GM21723 (cell line): ENCODE data around the gene GAS6.
"Not testable (repeated sequence)": the region's sequence is repeated elsewhere in the genome, so short reads cannot be mapped to it uniquely, and the experiment has no call there.

ENCODE experiments used
- ATAC-seq: cut with Tn5 transposase; IDR thresholded peaks from one replicate; pipeline ENCODE4 v1.9.1; 2021; ENCODE audit warnings: mild to moderate bottlenecking, moderate library complexity; ENCODE audit not compliant: unreplicated experiment

Gene GAS6

GRCh38 chr13:113839536-113840204, 24.2 kb downstream of the GAS6 start:
- no peak for ATAC-seq

GRCh38 chr13:113838711-113839201, 25.1 kb downstream of the GAS6 start:
- ATAC-seq: no peak

- no peak for ATAC-seq
Measured at GRCh38 chr13:113837560-113838355, 26.1 kb downstream of the GAS6 start.

- no peak for ATAC-seq
Measured at GRCh38 chr13:113836768-113837559, 26.9 kb downstream of the GAS6 start.

- ATAC-seq: no peak
Measured at GRCh38 chr13:113835461-113836270, 28.2 kb downstream of the GAS6 start.

- no peak for ATAC-seq
Measured at GRCh38 chr13:113834496-113835200, 29.2 kb downstream of the GAS6 start.

GRCh38 chr13:113834006-113834405, 29.9 kb downstream of the GAS6 start:
- not testable (repeated sequence) for ATAC-seq

GRCh38 chr13:113833111-113833830, 30.6 kb downstream of the GAS6 start:
- ATAC-seq: no peak

GRCh38 chr13:113832631-113833030, 31.2 kb downstream of the GAS6 start:
- no peak for ATAC-seq

- no peak for ATAC-seq
Measured at GRCh38 chr13:113832205-113832604, 31.7 kb downstream of the GAS6 start.

- no peak for ATAC-seq
Measured at GRCh38 chr13:113831061-113831460, 32.8 kb downstream of the GAS6 start.

GRCh38 chr13:113830426-113830950, 33.4 kb downstream of the GAS6 start:
- not testable (repeated sequence) for ATAC-seq

- ATAC-seq: no peak
Measured at GRCh38 chr13:113828282-113828825, 35.5 kb downstream of the GAS6 start.

- ATAC-seq: no peak
Measured at GRCh38 chr13:113827021-113827420, 36.9 kb downstream of the GAS6 start.

GRCh38 chr13:113826446-113826845, 37.4 kb downstream of the GAS6 start:
- ATAC-seq: not testable (repeated sequence)

- ATAC-seq: no peak
Measured at GRCh38 chr13:113825841-113826240, 38.0 kb downstream of the GAS6 start.

- no peak for ATAC-seq
Measured at GRCh38 chr13:113823771-113824170, 40.1 kb downstream of the GAS6 start.

- no peak for ATAC-seq
Measured at GRCh38 chr13:113822956-113823744, 40.7 kb downstream of the GAS6 start.
